Transverse colon (tissue), 4 donors: ENCODE data around the gene RALGPS1. TPM values are rescaled to one million over a fixed set of nuclear protein-coding genes. Genes with fewer than 3 reads are reported as not detected.

Experiments used
- DNase-seq: peaks from one replicate; pipeline ENCODE4 v3.0.0-alpha.2; 2019
- H3K27ac ChIP-seq, 4 donors: fragments of 200-600 bp; sonication (generic); 2 replicates each; pipeline ENCODE4 v1.5.1; 2016 to 2018; ENCODE audit warnings: inconsistent platforms in 4 of 4
- H3K27me3 ChIP-seq: fragments of 200-600 bp; sonication (generic); 2 replicates; pipeline ENCODE4 v1.5.1; 2017; ENCODE audit warnings: inconsistent platforms
- H3K36me3 ChIP-seq, 4 donors: fragments of 200-600 bp; sonication (generic); 2 replicates each; pipeline ENCODE4 v1.5.1; 2017 to 2019; ENCODE audit warnings: inconsistent platforms in 4 of 4
- H3K4me1 ChIP-seq, 4 donors: fragments of 200-600 bp; sonication (generic); 2 replicates each; pipeline ENCODE4 v1.5.1; 2017 to 2020; ENCODE audit warnings: inconsistent platforms in 4 of 4
- H3K4me3 ChIP-seq, 4 donors: fragments of 200-600 bp; sonication (generic); 1 replicate in 1 of 4; 2 replicates in 3 of 4; pipeline versions ENCODE4 v1.5.1 to v1.6.1; 2017 to 2019; ENCODE audit warnings: inconsistent platforms in 4 of 4
- H3K9me3 ChIP-seq, 2 donors: fragments of 200-600 bp; sonication (generic); 2 replicates each; pipeline ENCODE4 v1.5.1; 2017 to 2019; ENCODE audit warnings: inconsistent platforms in 2 of 2
- EP300 ChIP-seq: sonication (generic); formaldehyde crosslinking; IDR thresholded peaks from one replicate; pipeline ENCODE4 v1.6.1; 2017; ENCODE audit warnings: antibody characterized with exemption, low read depth
- POLR2A ChIP-seq: fragments of 450-650 bp; IDR thresholded peaks from one replicate; pipeline ENCODE4 v1.6.1; 2016; ENCODE audit warnings: antibody characterized with exemption, mild to moderate bottlenecking, moderate library complexity
- POLR2AphosphoS5 ChIP-seq, 3 donors: sonication (generic); formaldehyde crosslinking; IDR thresholded peaks; one replicate each; pipeline ENCODE4 v1.6.1; 2016; ENCODE audit warnings: antibody characterized with exemption in 3 of 3
- WGBS, 2 donors: methylation state at CpG; one replicate each; pipeline ENCODE4 v1.1.5; 2018; ENCODE audit warnings: low coverage in 1 of 2; 5-methylcytosine and 5-hydroxymethylcytosine counted together
- in situ Hi-C, 4 donors: fragments of 200-750 bp; cut with MboI; loops; one replicate each; pipeline versions ENCODE4 v1.15.0 to v1.15.1; 2017; ENCODE audit warnings: low sequenced_read_pairs in 3 of 4, low pct_ligation_motif_present in 1 of 4, low pct_unique_long_range_greater_than_20kb in 1 of 4
- intact Hi-C: fragments of 100-400 bp; cut with DNase I; formaldehyde crosslinking; loops from one replicate; pipeline ENCODE4 v1.15.1; 2023; ENCODE audit warnings: low total_unique reads
- total RNA-seq, 4 donors: library from RNA; depleted of rRNA; stranded (reverse); fragments of >200 nt; gene quantifications; one replicate each; pipeline ENCODE4 v1.1.0, GENCODE V29; 2016
- TF ChIP-seq, protein P1 (sequence below), 5 experiments: fragments of 200-600 bp in 3 of 5; fragments of 450-650 bp in 2 of 5; sonication (generic) in 3 of 5; IDR thresholded peaks; 1 replicate in 2 of 5; 2 replicates in 3 of 5; pipeline ENCODE4 v1.5.1; 2016 to 2017; ENCODE audit warnings: antibody characterized with exemption in 5 of 5, inconsistent platforms in 3 of 5, mild to moderate bottlenecking in 2 of 5, moderate library complexity in 1 of 5

RALGPS1 gene
- total RNA-seq, 4 donors from 2014 or later, result 46.0 to 119 (median 87.6) TPM

DNA sequence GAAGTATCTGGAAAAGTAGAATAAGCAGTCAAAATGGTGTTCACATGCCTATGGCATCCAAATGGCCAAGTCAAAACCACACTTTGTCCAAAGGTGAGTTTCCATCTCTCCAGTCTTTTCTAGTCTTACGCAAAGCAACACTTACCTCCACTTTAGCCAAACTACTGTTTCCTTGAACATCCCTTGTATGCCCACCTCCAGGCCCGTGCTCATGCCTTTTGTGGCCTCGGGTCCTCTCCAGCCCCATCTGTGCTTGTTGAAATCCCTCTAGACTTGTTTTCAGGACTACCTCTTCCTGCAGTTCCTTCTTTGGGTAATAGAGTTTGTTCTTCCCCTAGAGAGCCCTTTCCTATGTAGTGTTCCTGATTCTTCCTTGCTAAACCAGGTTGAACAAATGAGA, 146.8 kb downstream of the RALGPS1 start:
- H3K36me3 ChIP-seq, result no peaks in the 10 kb centered on the region
- intact Hi-C loops, result no loop called here
- WGBS, 2 donors, result 96% methylated on average over 3 of the region's 3 CpGs; no CpG with 5 or more reads in 1 of the 2 donors

DNA sequence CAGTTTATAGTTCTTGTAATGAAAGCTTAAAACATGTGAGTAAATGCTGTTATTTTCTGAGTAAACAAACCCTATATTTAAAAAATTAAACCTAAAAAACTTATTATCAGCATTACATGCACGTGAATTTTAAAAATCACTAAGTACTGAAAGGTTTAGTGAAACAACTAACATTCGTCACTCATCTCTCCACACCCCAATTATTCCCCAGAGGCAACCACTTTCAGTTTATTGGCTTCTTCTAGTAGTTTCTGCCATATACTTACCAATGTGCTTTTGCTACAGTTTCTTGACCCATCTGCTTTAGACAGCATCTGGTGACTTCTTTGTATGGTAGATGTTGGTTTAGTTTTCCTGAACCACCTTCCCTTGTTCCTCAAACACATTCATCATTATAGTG, 149.8 kb downstream of the RALGPS1 start:
- intact Hi-C loops, result no loop called here
- no peak for DNase-seq
- H3K4me1 ChIP-seq, result peaks cover 0 to 8% (median 0%) of the 10 kb centered on the region in 4 donors
- H3K4me3 ChIP-seq, result no peak overlapping the region
- 79 to 86% methylated on average over 2 of the region's 2 CpGs for WGBS, 2 donors
- no peak overlapping the region for H3K27ac ChIP-seq
- no peaks in the 10 kb centered on the region for H3K27me3 ChIP-seq
- in situ Hi-C loops, result no loop called here
- no peaks in the 10 kb centered on the region for H3K36me3 ChIP-seq
- no peaks in the 10 kb centered on the region for H3K9me3 ChIP-seq
- TF ChIP-seq, protein P1, sequence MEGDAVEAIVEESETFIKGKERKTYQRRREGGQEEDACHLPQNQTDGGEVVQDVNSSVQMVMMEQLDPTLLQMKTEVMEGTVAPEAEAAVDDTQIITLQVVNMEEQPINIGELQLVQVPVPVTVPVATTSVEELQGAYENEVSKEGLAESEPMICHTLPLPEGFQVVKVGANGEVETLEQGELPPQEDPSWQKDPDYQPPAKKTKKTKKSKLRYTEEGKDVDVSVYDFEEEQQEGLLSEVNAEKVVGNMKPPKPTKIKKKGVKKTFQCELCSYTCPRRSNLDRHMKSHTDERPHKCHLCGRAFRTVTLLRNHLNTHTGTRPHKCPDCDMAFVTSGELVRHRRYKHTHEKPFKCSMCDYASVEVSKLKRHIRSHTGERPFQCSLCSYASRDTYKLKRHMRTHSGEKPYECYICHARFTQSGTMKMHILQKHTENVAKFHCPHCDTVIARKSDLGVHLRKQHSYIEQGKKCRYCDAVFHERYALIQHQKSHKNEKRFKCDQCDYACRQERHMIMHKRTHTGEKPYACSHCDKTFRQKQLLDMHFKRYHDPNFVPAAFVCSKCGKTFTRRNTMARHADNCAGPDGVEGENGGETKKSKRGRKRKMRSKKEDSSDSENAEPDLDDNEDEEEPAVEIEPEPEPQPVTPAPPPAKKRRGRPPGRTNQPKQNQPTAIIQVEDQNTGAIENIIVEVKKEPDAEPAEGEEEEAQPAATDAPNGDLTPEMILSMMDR (IDR thresholded peaks at IDR 0.05), result no peak
- TF ChIP-seq POLR2AphosphoS5 (IDR thresholded peaks at IDR 0.05), result no peak
- TF ChIP-seq EP300, result no peak
- TF ChIP-seq POLR2A, result no peak

More for the DNA sequence above, 146.8 kb downstream of the RALGPS1 start:
- no peak for TF ChIP-seq POLR2AphosphoS5 (IDR thresholded peaks at IDR 0.05)
- H3K4me1 ChIP-seq, result peaks cover 0 to 11% (median 0%) of the 10 kb centered on the region in 4 donors
- in situ Hi-C loops, result no loop called here
- no peak overlapping the region for H3K27ac ChIP-seq
- no peak for DNase-seq
- no peaks in the 10 kb centered on the region for H3K27me3 ChIP-seq
- H3K9me3 ChIP-seq, result no peaks in the 10 kb centered on the region
- no peak overlapping the region for H3K4me3 ChIP-seq

DNA sequence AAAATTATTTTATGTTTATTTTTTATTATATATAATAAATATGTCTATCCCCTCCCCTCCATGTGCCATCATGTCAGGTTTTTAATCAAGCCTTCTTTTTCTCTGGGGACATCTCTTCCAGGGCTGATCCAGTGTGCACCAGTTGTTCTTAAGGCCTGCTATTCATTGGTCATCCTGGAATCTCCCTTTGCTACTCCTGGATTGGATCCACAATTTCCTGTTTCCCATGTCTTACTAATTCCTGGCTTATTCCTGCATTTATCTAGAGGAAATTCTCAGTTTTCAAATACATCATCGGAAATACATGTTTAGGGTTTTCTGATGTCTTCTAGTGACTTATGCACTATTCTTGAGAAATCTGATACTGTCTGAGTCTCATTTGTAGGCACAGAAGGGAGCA, 151.0 kb downstream of the RALGPS1 start:
- in situ Hi-C loops (no loop called here), intact Hi-C loops (no loop called here)
- H3K4me1 ChIP-seq, result no peaks in the 10 kb centered on the region
- H3K36me3 ChIP-seq, result peaks cover 0 to 7% (median 0%) of the 10 kb centered on the region in 4 donors
- 73 to 88% methylated on average over 1 of the region's 1 CpG for WGBS, 2 donors
- no peak overlapping the region for H3K27ac ChIP-seq
- DNase-seq, result no peak
- TF ChIP-seq, protein P1 (IDR thresholded peaks at IDR 0.05), result no peak
- no peak for TF ChIP-seq POLR2A
- TF ChIP-seq EP300, result no peak
- no peak for TF ChIP-seq POLR2AphosphoS5 (IDR thresholded peaks at IDR 0.05)
- no peaks in the 10 kb centered on the region for H3K27me3 ChIP-seq
- no peaks in the 10 kb centered on the region for H3K9me3 ChIP-seq
- H3K4me3 ChIP-seq, result no peak overlapping the region

DNA sequence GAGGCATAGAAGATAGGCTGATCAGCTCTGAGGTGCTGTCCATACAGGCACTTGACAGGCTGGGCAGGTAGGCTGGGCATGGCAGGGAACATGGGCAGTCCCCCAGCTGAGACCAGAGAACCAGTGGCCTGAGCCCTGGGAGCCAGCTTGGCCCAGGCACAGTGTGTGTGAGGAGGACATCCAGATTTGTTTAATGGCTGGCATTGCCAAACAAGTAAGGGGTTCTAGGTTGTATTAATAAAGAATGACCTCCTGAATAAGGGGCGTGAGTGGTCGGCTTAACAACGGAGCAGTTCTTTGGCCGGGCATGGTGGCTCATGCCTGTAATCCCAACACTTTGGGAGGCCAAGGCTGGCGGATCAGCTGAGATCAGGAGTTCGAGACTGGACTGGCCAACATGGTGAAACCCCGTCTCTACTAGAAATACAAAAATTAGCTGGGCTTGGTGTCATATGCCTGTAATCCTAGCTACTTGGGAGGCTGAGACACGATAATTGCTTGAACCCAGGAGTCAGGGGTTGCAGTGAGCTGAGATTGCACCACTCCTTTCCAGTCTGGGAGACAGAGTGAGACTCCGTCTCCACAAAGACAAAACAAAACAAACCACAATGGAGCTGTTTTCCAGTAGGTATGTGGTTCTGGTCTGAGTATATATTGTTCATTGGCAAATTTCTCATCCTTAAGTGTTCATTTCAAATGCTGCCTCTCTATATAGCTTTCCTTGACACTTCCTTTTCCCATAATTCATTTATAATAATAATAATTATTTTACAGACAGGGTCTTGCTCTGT, 151.7 kb downstream of the RALGPS1 start:
- intact Hi-C loops, result no loop called here

More for the DNA sequence above, 151.7 kb downstream of the RALGPS1 start:
- no peak for DNase-seq
- no peaks in the 10 kb centered on the region for H3K27me3 ChIP-seq
- WGBS, 2 donors, result 89% methylated on average over 9 of the region's 9 CpGs; no CpG with 5 or more reads in 1 of the 2 donors
- H3K4me1 ChIP-seq, result no peaks in the 10 kb centered on the region
- peaks cover 0 to 7% (median 0%) of the 10 kb centered on the region in 4 donors for H3K36me3 ChIP-seq
- in situ Hi-C loops, result no loop called here
- no peak overlapping the region for H3K4me3 ChIP-seq
- H3K27ac ChIP-seq, result no peak overlapping the region
- TF ChIP-seq POLR2A, result no peak
- no peak for TF ChIP-seq EP300
- TF ChIP-seq, protein P1 (IDR thresholded peaks at IDR 0.05), result no peak
- TF ChIP-seq POLR2AphosphoS5 (IDR thresholded peaks at IDR 0.05), result no peak
- H3K9me3 ChIP-seq, result peaks cover 0 to 2% of the 10 kb centered on the region in 2 donors
